MM.1S (cell line): Measurements from ENCODE around the gene CASP9.

ENCODE experiments used
- DNase-seq: peaks from one replicate; pipeline ENCODE4 v3.0.0-alpha.2; 2015
- H2AFZ ChIP-seq: fragments of 300-600 bp; sonication (generic); 2 replicates; pipeline ENCODE4 v1.6.0; 2016; ENCODE audit warnings: antibody characterized with exemption, low read length
- H3F3A ChIP-seq: fragments of 300-600 bp; sonication (generic); 2 replicates; pipeline ENCODE4 v1.6.1; 2016; ENCODE audit warnings: mild to moderate bottlenecking, antibody characterized with exemption, low read length, moderate library complexity, mixed read lengths; ENCODE audit not compliant: insufficient read depth
- H3K27ac ChIP-seq: fragments of 300-600 bp; sonication (generic); 2 replicates; pipeline ENCODE4 v1.5.1; 2016; ENCODE audit warnings: mild to moderate bottlenecking, low read length
- H3K27me3 ChIP-seq: fragments of 300-600 bp; sonication (generic); replicated peaks from 2 replicates; pipeline ENCODE4 v1.6.0; 2016; ENCODE audit warnings: low read length; ENCODE audit not compliant: insufficient read depth
- H3K36me3 ChIP-seq: fragments of 300-600 bp; sonication (generic); replicated peaks from 2 replicates; pipeline ENCODE4 v1.6.1; 2016; ENCODE audit warnings: mild to moderate bottlenecking, low read length, mixed read lengths; ENCODE audit not compliant: insufficient read depth
- H3K4me1 ChIP-seq: fragments of 300-600 bp; sonication (generic); 2 replicates; pipeline ENCODE4 v1.6.1; 2016; ENCODE audit warnings: low read length, mixed read lengths
- H3K4me2 ChIP-seq: fragments of 300-600 bp; sonication (generic); 2 replicates; pipeline ENCODE4 v1.6.0; 2016; ENCODE audit warnings: low read depth, low read length
- H3K4me3 ChIP-seq: fragments of 300-600 bp; sonication (generic); 2 replicates; pipeline ENCODE4 v1.5.1; 2016; ENCODE audit warnings: low read length, mixed read lengths
- H3K79me2 ChIP-seq: fragments of 300-600 bp; sonication (generic); 2 replicates; pipeline ENCODE4 v1.6.1; 2016; ENCODE audit warnings: mixed run types, low read length, mixed read lengths
- H3K9ac ChIP-seq: fragments of 300-600 bp; sonication (generic); 2 replicates; pipeline ENCODE4 v1.6.1; 2016; ENCODE audit warnings: low read length, mixed read lengths
- H3K9me2 ChIP-seq: fragments of 300-600 bp; sonication (generic); replicated peaks from 2 replicates; pipeline ENCODE4 v1.6.1; 2016; ENCODE audit warnings: mild to moderate bottlenecking, low read length, mixed read lengths; ENCODE audit not compliant: insufficient read depth
- H3K9me3 ChIP-seq: fragments of 300-600 bp; sonication (generic); replicated peaks from 2 replicates; pipeline ENCODE4 v1.6.1; 2016; ENCODE audit warnings: mild to moderate bottlenecking, low read length, mixed read lengths; ENCODE audit not compliant: insufficient read depth
- H4K20me1 ChIP-seq: fragments of 300-600 bp; sonication (generic); 2 replicates; pipeline ENCODE4 v1.6.1; 2016; ENCODE audit warnings: mild to moderate bottlenecking, low read length, moderate library complexity, mixed read lengths; ENCODE audit not compliant: insufficient read depth
- EZH2 ChIP-seq: fragments of 300-600 bp; sonication (generic); optimal IDR thresholded peaks from 2 replicates; pipeline ENCODE3; 2017; ENCODE audit warnings: low read depth, mild to moderate bottlenecking, antibody characterized with exemption, low read length, mixed read lengths
- EZH2phosphoT487 ChIP-seq: fragments of 300-600 bp; sonication (generic); IDR thresholded peaks from 2 replicates; pipeline ENCODE4 v1.6.1; 2018; ENCODE audit warnings: antibody characterized with exemption, low read length
- TF ChIP-seq, protein P1 (sequence below): fragments of 300-600 bp; sonication (generic); IDR thresholded peaks from 2 replicates; pipeline ENCODE4 v1.5.1; 2016; ENCODE audit warnings: antibody characterized with exemption, low read length, mixed read lengths

CASP9 gene

DNA sequence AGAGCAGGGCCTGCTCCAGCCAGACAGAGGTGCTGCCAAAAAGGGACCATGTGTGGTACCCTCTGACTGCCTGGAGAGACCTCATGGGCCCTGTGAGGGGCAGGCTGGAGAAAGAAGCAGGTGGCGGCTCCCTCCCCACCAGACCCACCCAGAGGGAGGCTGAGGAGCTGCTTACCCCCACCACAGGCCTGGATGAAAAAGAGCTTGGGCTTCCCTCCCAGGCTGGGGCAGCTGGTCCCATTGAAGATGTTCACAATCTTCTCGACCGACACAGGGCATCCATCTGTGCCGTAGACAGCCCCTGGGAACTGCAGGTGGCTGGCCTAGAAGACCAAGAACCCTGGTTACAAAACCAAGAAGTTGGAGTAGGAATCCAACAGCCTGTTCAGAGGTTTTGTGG, 19.6 kb downstream of the CASP9 start:
- H4K20me1 ChIP-seq = no peaks in the 10 kb centered on the region
- TF ChIP-seq EZH2phosphoT487 = no peak
- TF ChIP-seq EZH2 = no peak
- TF ChIP-seq, protein P1, sequence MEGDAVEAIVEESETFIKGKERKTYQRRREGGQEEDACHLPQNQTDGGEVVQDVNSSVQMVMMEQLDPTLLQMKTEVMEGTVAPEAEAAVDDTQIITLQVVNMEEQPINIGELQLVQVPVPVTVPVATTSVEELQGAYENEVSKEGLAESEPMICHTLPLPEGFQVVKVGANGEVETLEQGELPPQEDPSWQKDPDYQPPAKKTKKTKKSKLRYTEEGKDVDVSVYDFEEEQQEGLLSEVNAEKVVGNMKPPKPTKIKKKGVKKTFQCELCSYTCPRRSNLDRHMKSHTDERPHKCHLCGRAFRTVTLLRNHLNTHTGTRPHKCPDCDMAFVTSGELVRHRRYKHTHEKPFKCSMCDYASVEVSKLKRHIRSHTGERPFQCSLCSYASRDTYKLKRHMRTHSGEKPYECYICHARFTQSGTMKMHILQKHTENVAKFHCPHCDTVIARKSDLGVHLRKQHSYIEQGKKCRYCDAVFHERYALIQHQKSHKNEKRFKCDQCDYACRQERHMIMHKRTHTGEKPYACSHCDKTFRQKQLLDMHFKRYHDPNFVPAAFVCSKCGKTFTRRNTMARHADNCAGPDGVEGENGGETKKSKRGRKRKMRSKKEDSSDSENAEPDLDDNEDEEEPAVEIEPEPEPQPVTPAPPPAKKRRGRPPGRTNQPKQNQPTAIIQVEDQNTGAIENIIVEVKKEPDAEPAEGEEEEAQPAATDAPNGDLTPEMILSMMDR = no peak
- DNase-seq = no peak
- no peak overlapping the region for H2AFZ ChIP-seq
- H3K27ac ChIP-seq = no peak overlapping the region
- H3K36me3 ChIP-seq = no peaks in the 10 kb centered on the region
- H3K4me1 ChIP-seq = no peaks in the 10 kb centered on the region
- no peak overlapping the region for H3K4me2 ChIP-seq
- H3K9me2 ChIP-seq = no peaks in the 10 kb centered on the region
- H3K9ac ChIP-seq = no peak overlapping the region
- H3K4me3 ChIP-seq = no peak overlapping the region
- no peaks in the 10 kb centered on the region for H3K79me2 ChIP-seq
- no peaks in the 10 kb centered on the region for H3K9me3 ChIP-seq
- H3F3A ChIP-seq = no peaks in the 10 kb centered on the region
- no peaks in the 10 kb centered on the region for H3K27me3 ChIP-seq

DNA sequence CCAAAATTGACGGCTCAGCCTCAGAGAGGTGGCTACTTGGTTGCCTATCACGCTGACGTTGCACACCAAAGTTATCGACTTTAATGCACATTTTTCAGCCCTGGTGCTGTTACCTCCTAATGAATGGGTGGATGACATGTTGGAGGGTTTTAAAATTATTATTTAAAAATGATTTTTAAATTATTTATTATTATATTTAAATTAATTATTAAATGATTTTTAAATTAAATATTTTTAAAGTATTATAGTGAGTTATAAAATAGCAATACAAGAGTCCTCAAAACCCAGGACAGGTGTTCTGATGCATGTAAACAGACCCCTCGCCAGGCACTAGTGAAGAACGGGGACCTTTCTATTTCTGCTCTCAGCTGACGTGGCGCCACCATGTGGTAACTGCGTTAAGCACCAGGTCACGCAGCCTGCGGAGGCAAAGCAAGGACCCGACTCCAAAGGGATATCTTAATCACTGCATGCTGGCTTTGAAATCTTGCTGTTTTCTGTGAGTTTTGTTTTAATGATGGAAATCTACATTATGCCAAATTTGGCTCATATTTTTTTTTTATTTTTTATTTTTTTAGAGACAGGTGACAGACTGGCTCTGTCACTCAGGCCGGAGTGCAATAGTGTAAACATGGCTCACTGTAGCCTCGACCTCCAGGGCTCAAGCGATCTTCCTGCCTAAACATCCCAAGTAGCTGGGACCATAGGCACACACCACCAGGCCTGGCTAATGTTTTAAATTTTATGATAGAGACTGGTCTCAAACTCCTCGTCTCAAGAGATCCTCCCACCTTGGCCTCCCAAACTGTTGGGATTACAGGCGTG, 22.6 kb downstream of the CASP9 start:
- no peak overlapping the region for H3K27ac ChIP-seq
- H3K9ac ChIP-seq = no peak overlapping the region
- H3K4me1 ChIP-seq = no peaks in the 10 kb centered on the region
- peak; percentile 69 for DNase-seq
- TF ChIP-seq EZH2phosphoT487 = no peak
- TF ChIP-seq, protein P1 = peak; percentile 71
- H3K4me2 ChIP-seq = no peak overlapping the region
- H3K9me3 ChIP-seq = no peaks in the 10 kb centered on the region
- no peaks in the 10 kb centered on the region for H3F3A ChIP-seq
- no peaks in the 10 kb centered on the region for H4K20me1 ChIP-seq
- no peaks in the 10 kb centered on the region for H3K79me2 ChIP-seq
- no peaks in the 10 kb centered on the region for H3K9me2 ChIP-seq
- no peak overlapping the region for H3K4me3 ChIP-seq
- no peaks in the 10 kb centered on the region for H3K27me3 ChIP-seq
- no peaks in the 10 kb centered on the region for H3K36me3 ChIP-seq
- H2AFZ ChIP-seq = no peak overlapping the region

DNA sequence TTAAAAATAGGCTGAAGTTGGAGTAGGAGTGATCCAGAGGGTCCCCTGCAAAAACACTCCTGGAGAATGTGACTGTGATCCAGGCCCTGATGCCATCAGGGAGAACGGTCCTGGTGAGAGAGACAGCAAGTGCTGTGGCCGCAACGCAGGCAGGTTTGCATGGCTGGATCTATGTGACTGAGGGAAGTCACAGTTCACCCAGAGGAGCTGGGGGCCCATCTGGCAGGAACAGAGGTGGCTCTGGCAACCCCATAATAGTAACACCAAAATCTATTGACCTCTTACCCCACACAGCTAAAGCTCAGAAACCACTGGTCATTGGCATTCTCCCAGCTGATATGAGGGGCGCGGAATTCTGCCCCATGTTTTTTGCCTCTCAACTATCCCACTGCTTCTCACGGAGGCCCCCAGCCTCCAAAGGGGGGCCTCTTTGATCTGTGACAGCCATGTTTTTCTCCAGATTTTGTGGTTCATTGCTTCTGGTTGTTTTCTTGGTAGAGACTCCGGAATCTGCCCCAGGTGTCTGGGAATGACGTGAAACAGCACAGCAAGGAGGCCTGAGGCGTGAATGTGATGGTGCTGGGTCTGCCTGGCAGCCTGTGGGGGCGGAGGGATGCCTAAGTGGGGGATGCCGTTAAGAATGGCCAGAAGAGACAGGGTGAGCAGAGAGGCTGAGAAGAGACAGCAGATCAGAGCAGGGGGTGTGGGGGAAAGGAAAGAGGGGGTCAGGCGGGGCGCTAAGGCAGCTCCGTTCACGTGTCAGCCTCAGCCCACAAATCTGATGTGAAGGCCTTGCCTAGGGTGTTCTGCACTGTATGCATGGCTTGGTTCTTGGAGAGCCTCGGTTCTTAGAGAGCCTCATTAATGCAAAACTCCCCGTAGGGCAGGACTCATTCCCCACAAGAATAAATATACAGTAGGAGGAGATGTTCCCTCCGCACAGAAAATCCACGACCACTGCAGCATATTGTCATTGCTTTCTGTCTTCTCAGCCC, 23.5 kb downstream of the CASP9 start:
- DNase-seq = no peak
- no peak overlapping the region for H2AFZ ChIP-seq
- H3K79me2 ChIP-seq = no peaks in the 10 kb centered on the region
- TF ChIP-seq, protein P1 = no peak
- TF ChIP-seq EZH2phosphoT487 = no peak
- TF ChIP-seq EZH2 = no peak
- no peaks in the 10 kb centered on the region for H3K27me3 ChIP-seq
- no peak overlapping the region for H3K4me3 ChIP-seq
- no peak overlapping the region for H3K4me2 ChIP-seq
- no peak overlapping the region for H3K9ac ChIP-seq
- H3K9me3 ChIP-seq = no peaks in the 10 kb centered on the region
- no peaks in the 10 kb centered on the region for H4K20me1 ChIP-seq
- H3K36me3 ChIP-seq = no peaks in the 10 kb centered on the region
- no peaks in the 10 kb centered on the region for H3F3A ChIP-seq
- no peaks in the 10 kb centered on the region for H3K9me2 ChIP-seq
- no peaks in the 10 kb centered on the region for H3K4me1 ChIP-seq
- no peak overlapping the region for H3K27ac ChIP-seq
